Measurements from ENCODE around the gene PHF21B.
A peak's percentile ranks its signal among the peaks of the same experiment; 100 is the strongest.

PHF21B gene

GRCh38 chr22:45008186-45008681, 1.6 kb downstream of the PHF21B start:
- peak overlapping the region; percentile 2 for H3K4me3 ChIP-seq (ENCODE audit: low read depth, low read length)
- no peak for TF ChIP-seq CTCF (IDR thresholded peaks at IDR 0.05; ENCODE audit: low read depth, low read length)
- in situ Hi-C loops (cut with HindIII; ENCODE audit: low sequenced_read_pairs) = no loop called here
- no peak for DNase-seq (ENCODE audit: low read depth, low spot score)

- in situ Hi-C loops (cut with HindIII; ENCODE audit: low sequenced_read_pairs) = no loop called here
- TF ChIP-seq CTCF (IDR thresholded peaks at IDR 0.05; ENCODE audit: low read depth, low read length) = no peak
- H3K4me3 ChIP-seq (ENCODE audit: low read depth, low read length) = peak overlapping the region; percentile 2
- DNase-seq (ENCODE audit: low read depth, low spot score) = peak; percentile 27
Observed at GRCh38 chr22:45007391-45008185, 2.2 kb downstream of the PHF21B start.

- H3K4me3 ChIP-seq (ENCODE audit: low read depth, low read length) = no peak overlapping the region
- DNase-seq (ENCODE audit: low read depth, low spot score) = no peak
- in situ Hi-C loops (cut with HindIII; ENCODE audit: low sequenced_read_pairs) = no loop called here
- no peak for TF ChIP-seq CTCF (IDR thresholded peaks at IDR 0.05; ENCODE audit: low read depth, low read length)
Observed at GRCh38 chr22:45006964-45007390, 2.8 kb downstream of the PHF21B start.

- in situ Hi-C loops (cut with HindIII; ENCODE audit: low sequenced_read_pairs) = no loop called here
Observed at GRCh38 chr22:45006111-45006963, 3.5 kb downstream of the PHF21B start.

GRCh38 chr22:45001653-45002052, 8.2 kb downstream of the PHF21B start:
- no peak for TF ChIP-seq CTCF (IDR thresholded peaks at IDR 0.05; ENCODE audit: low read depth, low read length)
- in situ Hi-C loops (cut with HindIII; ENCODE audit: low sequenced_read_pairs) = no loop called here
- no peak overlapping the region for H3K4me3 ChIP-seq (ENCODE audit: low read depth, low read length)
- DNase-seq (ENCODE audit: low read depth, low spot score) = no peak

More at GRCh38 chr22:45006111-45006963, 3.5 kb downstream of the PHF21B start:
- no peak overlapping the region for H3K4me3 ChIP-seq (ENCODE audit: low read depth, low read length)
- TF ChIP-seq CTCF (IDR thresholded peaks at IDR 0.05; ENCODE audit: low read depth, low read length) = no peak
- no peak for DNase-seq (ENCODE audit: low read depth, low spot score)

- in situ Hi-C loops (cut with HindIII; ENCODE audit: low sequenced_read_pairs) = no loop called here
- H3K4me3 ChIP-seq (ENCODE audit: low read depth, low read length) = no peak overlapping the region
- DNase-seq (ENCODE audit: low read depth, low spot score) = no peak
- no peak for TF ChIP-seq CTCF (IDR thresholded peaks at IDR 0.05; ENCODE audit: low read depth, low read length)
Observed at GRCh38 chr22:45000330-45000729, 9.5 kb downstream of the PHF21B start.

Data from astrocyte of the spinal cord (primary cell).